VCaP (cell line): Measurements from ENCODE around the gene CTNNBL1.
"Not testable (repeated sequence)": the region's sequence is repeated elsewhere in the genome, so short reads cannot be mapped to it uniquely, and the experiment has no call there.

Experiments used
- H3K27ac ChIP-seq: fragments of 450-650 bp; 2 replicates; pipeline ENCODE4 v1.5.1; 2017
- TF ChIP-seq, protein P1 (sequence below): fragments of 450-650 bp; conservative IDR thresholded peaks from 2 replicates; pipeline ENCODE4 v1.5.1; 2017; ENCODE audit warnings: mild to moderate bottlenecking, moderate library complexity

CTNNBL1 gene

GRCh38 chr20:37681384-37682112 lies 12.3 kb upstream of the CTNNBL1 start:
- TF ChIP-seq, protein P1, sequence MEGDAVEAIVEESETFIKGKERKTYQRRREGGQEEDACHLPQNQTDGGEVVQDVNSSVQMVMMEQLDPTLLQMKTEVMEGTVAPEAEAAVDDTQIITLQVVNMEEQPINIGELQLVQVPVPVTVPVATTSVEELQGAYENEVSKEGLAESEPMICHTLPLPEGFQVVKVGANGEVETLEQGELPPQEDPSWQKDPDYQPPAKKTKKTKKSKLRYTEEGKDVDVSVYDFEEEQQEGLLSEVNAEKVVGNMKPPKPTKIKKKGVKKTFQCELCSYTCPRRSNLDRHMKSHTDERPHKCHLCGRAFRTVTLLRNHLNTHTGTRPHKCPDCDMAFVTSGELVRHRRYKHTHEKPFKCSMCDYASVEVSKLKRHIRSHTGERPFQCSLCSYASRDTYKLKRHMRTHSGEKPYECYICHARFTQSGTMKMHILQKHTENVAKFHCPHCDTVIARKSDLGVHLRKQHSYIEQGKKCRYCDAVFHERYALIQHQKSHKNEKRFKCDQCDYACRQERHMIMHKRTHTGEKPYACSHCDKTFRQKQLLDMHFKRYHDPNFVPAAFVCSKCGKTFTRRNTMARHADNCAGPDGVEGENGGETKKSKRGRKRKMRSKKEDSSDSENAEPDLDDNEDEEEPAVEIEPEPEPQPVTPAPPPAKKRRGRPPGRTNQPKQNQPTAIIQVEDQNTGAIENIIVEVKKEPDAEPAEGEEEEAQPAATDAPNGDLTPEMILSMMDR: no peak
- no peak overlapping the region for H3K27ac ChIP-seq

DNA sequence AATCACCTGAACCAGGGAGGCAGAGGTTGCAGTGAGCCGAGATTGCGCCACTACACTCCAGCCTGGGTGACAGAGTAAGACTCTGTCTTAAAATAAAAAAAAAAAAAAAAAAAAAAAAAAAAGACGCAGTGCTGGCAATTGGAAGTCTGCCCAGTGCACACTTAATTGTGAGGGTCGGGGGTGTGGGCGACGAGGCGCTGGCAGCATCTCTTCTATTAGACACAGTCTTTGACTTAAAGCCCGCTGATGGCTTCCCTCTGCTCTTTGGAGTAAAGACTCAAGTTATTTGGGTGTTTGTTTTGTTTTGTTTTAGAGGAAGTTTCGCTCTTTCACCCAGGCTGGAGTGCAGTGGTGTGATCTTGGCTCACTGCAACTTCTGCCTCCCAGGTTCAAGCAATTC lies 10.7 kb upstream of the CTNNBL1 start:
- not testable (repeated sequence) for H3K27ac ChIP-seq

DNA sequence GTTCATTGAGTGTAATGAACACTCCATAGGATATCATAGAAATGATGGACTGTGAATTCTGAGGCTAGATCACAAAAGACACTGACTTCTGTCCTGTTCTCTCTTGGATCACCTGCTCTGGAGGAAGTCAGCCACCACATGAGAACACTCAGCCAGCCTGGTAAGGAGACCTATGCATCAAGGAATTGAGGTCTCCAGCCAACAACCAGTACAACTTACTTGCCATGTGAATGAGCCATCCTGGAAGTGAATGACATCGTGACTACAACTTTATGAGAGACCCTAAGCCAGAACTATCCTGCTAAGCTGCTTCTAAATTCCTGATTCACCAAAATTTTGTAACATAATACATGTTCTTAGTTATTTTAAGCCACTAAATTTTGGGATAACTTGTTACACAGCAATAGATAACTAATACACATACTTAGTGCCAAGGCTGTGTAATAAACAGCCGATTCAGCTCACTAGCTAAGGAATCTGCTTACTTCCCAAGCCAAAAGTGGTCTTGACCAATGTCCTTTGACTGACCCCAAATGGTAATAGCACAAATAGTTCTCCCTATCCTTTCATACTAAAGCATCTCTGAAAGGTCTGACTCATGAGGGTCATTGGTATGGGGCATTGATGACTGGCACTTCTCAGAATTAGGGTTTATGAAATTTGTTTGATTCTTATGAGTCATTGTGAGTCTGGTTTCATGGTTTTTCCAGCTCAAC lies 6.9 kb upstream of the CTNNBL1 start:
- TF ChIP-seq, protein P1: no peak
- no peak overlapping the region for H3K27ac ChIP-seq

DNA sequence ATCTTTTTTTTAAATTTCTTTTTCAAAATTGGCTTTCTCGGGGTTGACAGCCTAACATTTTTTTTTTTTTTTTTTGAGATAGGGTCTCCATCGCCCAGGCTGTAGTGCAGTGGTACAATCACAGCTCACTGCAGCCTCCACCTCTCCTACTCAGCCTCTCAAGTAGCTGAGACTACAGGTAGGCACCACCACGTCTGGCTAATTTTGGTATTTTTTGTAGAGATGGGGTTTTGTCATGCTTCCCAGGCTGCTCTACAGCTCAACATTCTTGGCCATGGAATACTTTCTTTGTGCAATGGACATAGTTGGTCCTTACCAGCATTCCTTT lies 6.4 kb upstream of the CTNNBL1 start:
- no peak overlapping the region for H3K27ac ChIP-seq
- TF ChIP-seq, protein P1: no peak

DNA sequence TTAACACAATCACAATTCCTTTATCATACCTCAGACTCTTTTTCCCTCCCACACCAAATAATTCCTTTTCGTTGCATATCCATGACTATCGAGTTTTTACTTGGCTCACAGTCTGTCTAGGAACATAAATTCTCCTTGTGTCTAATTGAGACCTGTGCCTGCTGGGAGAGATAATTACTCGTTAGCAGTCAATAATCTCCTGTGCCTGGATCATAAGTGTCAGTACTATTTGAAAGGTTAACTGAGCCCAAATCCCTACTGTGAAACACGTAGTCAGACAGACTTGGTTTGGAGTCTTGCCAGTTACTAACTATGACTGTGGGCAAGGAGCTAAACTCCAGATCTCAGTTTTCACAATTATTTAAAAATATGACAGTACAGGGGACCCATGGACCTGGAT lies 5.7 kb upstream of the CTNNBL1 start:
- no peak overlapping the region for H3K27ac ChIP-seq
- TF ChIP-seq, protein P1: no peak

GRCh38 chr20:37690626-37691369 lies 3.0 kb upstream of the CTNNBL1 start:
- TF ChIP-seq, protein P1: no peak
- no peak overlapping the region for H3K27ac ChIP-seq

DNA sequence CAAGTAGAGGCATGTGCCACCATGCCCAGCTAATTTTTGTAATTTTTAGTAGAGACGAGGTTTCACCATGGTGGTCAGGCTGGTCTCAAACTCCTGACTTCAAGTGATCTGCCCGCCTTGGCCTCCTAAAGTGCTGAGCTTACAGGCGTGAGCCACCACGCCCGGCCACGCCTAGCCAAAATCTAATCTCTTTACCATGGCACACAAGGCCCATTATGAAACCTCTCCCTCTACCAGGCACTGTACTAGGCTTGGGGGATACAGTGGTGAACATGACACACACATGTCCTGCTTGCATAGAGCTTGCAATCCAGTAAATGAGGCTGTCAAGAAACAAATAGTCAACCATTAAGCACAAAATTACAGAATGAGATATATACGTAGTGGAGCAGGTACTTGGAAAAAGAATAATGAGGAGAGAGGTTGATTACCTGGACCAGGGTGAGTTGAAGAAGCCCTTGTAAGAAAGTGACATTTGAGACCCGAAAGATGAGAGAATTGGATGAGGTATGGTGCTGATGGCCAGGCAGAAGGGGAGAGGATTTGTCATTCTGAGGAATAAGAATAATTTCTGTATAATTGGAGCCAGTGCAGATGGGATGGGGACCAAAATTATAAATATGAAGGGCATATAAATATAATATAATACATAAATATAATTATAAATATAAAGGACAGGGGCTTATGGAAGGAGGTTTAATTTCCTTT lies 1.2 kb upstream of the CTNNBL1 start:
- no peak overlapping the region; the same call in 1 of the 2 replicates for H3K27ac ChIP-seq
- TF ChIP-seq, protein P1: no peak
